ENCODE results near the gene POU2F1.
A peak's percentile ranks its signal among the peaks of the same experiment; 100 is the strongest.

POU2F1 gene

DNA sequence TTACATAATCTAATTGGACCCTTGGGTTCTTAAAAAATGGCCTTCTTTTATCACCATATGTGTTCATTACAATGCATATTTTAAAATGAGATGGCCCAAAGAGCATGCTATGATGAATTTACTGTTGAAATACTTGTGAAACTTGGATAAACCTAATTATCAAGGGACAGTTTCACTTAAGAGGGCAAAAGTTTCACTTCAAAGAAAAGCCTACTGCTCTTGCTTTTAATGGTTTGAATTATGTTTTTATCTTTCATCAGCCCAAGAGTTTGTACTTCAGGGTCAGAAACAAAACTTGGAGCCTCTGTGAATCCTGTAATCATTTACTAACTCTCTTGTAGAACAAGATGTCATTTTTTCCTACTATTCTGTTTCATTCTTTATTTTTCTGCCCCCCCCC lies 32.3 kb downstream of the POU2F1 start:
- Histone ChIP-seq H3K9me3 (no peaks in the 10 kb centered on the region), H3K27me3 (no peaks in the 10 kb centered on the region), H3K4me1 (ENCODE audit: control insufficient read depth in 1 of 2, insufficient read depth in 1 of 2, low read depth in 1 of 2, low read length in 1 of 2) (no peaks in the 10 kb centered on the region), H3K27ac (no peak overlapping the region), H3K36me3 (no peaks in the 10 kb centered on the region), H3K4me3 (ENCODE audit: low read depth in 1 of 2, low read length in 1 of 2) (no peak overlapping the region)
- TF ChIP-seq, protein P1, sequence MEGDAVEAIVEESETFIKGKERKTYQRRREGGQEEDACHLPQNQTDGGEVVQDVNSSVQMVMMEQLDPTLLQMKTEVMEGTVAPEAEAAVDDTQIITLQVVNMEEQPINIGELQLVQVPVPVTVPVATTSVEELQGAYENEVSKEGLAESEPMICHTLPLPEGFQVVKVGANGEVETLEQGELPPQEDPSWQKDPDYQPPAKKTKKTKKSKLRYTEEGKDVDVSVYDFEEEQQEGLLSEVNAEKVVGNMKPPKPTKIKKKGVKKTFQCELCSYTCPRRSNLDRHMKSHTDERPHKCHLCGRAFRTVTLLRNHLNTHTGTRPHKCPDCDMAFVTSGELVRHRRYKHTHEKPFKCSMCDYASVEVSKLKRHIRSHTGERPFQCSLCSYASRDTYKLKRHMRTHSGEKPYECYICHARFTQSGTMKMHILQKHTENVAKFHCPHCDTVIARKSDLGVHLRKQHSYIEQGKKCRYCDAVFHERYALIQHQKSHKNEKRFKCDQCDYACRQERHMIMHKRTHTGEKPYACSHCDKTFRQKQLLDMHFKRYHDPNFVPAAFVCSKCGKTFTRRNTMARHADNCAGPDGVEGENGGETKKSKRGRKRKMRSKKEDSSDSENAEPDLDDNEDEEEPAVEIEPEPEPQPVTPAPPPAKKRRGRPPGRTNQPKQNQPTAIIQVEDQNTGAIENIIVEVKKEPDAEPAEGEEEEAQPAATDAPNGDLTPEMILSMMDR (IDR thresholded peaks at IDR 0.05): no peak

DNA sequence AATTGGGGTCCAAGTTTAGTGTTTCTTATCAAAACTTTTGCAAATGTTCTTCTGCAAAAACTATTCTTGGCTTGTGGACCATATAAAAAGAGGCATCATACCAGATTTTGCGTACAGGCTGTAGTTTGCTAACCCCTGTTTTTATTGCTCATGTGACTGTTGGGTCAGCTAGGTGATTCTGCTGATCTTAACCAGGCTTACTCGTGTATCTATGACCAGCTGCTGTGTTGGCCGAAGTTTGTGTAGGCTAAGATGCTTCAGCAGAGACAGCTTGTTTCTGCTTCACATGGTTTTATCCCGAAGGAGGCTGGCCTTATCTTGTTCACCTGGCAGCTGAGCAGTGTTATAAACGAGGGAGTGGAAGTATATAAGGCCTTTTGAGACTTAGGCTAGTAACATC lies 38.2 kb downstream of the POU2F1 start:
- H3K9me3 ChIP-seq: no peaks in the 10 kb centered on the region
- TF ChIP-seq, protein P1 (IDR thresholded peaks at IDR 0.05): no peak
- H3K4me1 ChIP-seq (ENCODE audit: control insufficient read depth in 1 of 2, insufficient read depth in 1 of 2, low read depth in 1 of 2, low read length in 1 of 2): peaks cover 5 to 13% of the 10 kb centered on the region in 2 experiments
- no peak overlapping the region for H3K27ac ChIP-seq
- H3K27me3 ChIP-seq: no peaks in the 10 kb centered on the region
- H3K4me3 ChIP-seq (ENCODE audit: low read depth in 1 of 2, low read length in 1 of 2): no peak overlapping the region
- no peaks in the 10 kb centered on the region for H3K36me3 ChIP-seq

DNA sequence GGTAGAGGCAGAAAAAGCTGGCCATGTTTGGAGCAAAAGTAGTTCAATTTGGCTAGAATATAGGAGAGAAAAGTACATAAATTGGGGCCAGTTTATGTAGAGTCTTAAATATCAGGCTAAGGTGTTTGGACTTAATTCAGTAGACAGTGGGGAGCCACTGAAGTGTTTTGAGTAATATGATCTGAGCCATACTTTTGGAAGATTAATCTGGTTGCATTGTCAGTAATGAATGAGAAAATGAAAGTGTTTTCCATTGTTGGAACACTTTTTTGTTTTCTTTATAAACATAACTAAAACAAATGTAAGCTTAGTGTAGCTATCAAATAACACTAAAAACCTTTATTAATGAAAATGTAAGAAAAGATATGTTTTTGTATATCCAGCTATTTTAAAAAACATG lies 42.1 kb downstream of the POU2F1 start:
- no peak overlapping the region for H3K27ac ChIP-seq

DNA sequence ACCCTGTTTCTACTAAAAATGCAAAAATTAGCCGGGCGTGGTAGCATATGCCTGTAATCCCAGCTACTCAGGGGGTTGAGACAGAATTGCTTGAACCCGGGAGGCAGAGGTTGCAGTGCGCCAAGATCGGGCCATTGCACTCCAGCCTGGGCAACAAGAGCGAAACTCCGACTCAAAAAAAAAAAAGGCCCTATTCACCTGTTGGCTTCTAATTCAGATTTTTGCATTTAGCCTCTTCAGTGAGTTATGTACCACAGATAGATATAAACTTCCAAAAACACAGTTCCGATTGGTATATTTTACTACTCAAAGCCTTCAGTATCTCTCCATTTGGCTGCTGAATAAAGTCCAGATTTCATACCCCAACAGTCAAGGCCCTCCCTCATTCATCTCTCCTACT lies 42.7 kb downstream of the POU2F1 start:
- TF ChIP-seq, protein P1 (IDR thresholded peaks at IDR 0.05): no peak
- H3K9me3 ChIP-seq: no peaks in the 10 kb centered on the region
- peaks cover 16 to 24% of the 10 kb centered on the region in 2 experiments for H3K4me1 ChIP-seq (ENCODE audit: control insufficient read depth in 1 of 2, insufficient read depth in 1 of 2, low read depth in 1 of 2, low read length in 1 of 2)
- peak overlapping the region; percentile 40 for H3K27ac ChIP-seq
- no peaks in the 10 kb centered on the region for H3K27me3 ChIP-seq
- no peak overlapping the region for H3K4me3 ChIP-seq (ENCODE audit: low read depth in 1 of 2, low read length in 1 of 2)
- no peaks in the 10 kb centered on the region for H3K36me3 ChIP-seq

More for the DNA sequence above, 42.1 kb downstream of the POU2F1 start:
- Histone ChIP-seq H3K4me3 (ENCODE audit: low read depth in 1 of 2, low read length in 1 of 2) (no peak overlapping the region), H3K27me3 (no peaks in the 10 kb centered on the region), H3K36me3 (no peaks in the 10 kb centered on the region), H3K9me3 (no peaks in the 10 kb centered on the region), H3K4me1 (ENCODE audit: control insufficient read depth in 1 of 2, insufficient read depth in 1 of 2, low read depth in 1 of 2, low read length in 1 of 2) (peaks cover 11 to 21% of the 10 kb centered on the region in 2 experiments)
- TF ChIP-seq, protein P1 (IDR thresholded peaks at IDR 0.05): no peak

DNA sequence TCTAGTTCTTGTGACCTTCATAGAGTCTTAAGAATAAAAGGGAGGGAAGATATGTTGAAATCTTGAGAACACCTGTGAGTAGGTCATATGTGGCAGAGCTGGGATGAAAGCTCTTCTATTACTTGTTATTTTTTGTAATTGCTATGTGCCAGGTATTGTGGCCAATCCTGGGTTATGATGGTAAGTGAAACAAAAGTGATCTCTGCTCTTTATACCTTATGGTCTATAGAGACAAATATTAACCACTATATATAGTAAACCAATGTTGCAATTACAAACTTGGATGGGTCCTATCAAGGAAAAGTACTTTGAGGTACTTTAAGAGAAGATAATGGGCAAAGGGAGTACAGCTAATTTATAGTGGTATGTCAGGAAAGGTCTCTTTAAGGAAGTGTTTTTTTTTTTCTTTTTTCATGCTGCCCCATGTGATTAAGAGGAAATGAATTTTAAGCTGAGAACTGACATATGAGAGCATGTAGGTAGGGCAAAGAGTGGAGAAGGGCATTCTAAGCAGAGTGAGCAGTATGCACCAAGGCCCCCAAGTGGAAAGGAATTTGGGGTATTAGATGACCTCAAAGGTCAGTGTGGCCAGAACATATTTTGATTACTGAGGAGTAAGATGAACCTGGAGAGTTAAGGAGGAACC lies 43.3 kb downstream of the POU2F1 start:
- no peaks in the 10 kb centered on the region for H3K9me3 ChIP-seq
- H3K27ac ChIP-seq: peak overlapping the region; percentile 40
- H3K4me1 ChIP-seq (ENCODE audit: control insufficient read depth in 1 of 2, insufficient read depth in 1 of 2, low read depth in 1 of 2, low read length in 1 of 2): peaks cover 18 to 24% of the 10 kb centered on the region in 2 experiments
- no peaks in the 10 kb centered on the region for H3K27me3 ChIP-seq
- H3K36me3 ChIP-seq: no peaks in the 10 kb centered on the region
- H3K4me3 ChIP-seq (ENCODE audit: low read depth in 1 of 2, low read length in 1 of 2): no peak overlapping the region
- TF ChIP-seq, protein P1 (IDR thresholded peaks at IDR 0.05): no peak

Data from neutrophil (primary cell).